SK-N-MC (cell line): ENCODE data around the gene KCNMA1.

Experiments used
- EZH2 ChIP-seq: fragments of 200-600 bp; sonication (generic); IDR thresholded peaks from one replicate; pipeline ENCODE4 v1.6.1; 2017; ENCODE audit warnings: antibody characterized with exemption
- POLR2AphosphoS5 ChIP-seq: IDR thresholded peaks from 2 replicates; pipeline ENCODE4 v1.6.1; 2012; ENCODE audit warnings: mild to moderate bottlenecking, low read depth, low read length, borderline replicate concordance

DNA sequence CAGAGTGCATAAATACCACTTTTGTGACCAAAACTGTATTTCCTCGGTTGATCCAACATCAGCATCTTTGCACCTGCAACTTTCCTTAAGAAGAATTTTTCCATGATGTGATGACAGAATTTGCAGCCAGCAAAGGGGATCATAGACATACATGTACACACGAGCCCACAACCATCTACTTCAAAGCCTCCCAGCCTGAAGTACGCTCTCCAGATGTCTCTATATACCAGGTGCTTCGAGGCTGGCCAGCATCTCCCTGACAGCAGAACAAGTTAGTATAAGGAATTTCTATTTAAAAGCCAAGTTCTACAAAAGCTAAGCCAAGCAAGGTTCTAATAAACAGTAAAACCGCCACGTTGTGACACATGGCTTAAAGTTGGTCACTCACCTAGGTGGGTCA, 328.5 kb downstream of the KCNMA1 start:
- TF ChIP-seq EZH2 (no peak), POLR2AphosphoS5 (no peak)
